ENCODE measurements around the gene LPIN3.

The LPIN3 gene

DNA sequence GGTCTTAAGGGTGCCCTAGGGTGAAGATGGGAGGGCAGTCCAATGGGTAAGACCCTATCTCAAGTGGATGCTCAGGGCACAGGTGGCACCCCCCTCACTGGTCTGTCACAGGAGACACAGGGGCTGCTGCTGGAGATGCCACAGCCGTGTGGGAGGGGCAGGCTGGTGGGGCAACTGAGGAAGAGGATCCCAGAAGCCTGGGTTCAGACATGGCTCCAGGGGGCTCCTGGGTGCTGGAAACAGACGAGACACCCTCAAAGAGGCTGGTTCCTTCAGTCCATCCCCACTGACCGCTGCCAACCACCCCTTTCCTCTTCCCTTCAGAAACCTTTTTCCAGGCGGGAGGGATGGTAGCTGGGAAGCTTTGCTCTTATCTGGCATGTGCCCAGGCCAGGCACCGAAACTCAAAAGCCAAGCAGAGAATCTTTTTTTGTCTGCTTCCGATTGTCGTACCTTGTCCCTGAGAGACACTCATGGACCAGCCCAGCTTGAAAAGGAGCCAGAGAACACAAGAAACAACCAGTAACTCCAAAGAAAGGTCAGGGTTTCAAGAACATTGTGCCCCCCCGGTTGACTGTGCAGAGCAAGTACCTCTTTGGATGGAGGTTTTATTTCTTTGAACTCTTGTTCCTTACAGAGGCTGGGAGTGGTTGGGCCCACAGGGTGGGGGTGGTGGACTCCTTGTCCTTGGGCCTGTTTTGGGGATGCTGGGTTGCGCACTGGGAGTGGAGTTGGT, 54.5 kb downstream of the LPIN3 start:
- DNase-seq: no peak

DNA sequence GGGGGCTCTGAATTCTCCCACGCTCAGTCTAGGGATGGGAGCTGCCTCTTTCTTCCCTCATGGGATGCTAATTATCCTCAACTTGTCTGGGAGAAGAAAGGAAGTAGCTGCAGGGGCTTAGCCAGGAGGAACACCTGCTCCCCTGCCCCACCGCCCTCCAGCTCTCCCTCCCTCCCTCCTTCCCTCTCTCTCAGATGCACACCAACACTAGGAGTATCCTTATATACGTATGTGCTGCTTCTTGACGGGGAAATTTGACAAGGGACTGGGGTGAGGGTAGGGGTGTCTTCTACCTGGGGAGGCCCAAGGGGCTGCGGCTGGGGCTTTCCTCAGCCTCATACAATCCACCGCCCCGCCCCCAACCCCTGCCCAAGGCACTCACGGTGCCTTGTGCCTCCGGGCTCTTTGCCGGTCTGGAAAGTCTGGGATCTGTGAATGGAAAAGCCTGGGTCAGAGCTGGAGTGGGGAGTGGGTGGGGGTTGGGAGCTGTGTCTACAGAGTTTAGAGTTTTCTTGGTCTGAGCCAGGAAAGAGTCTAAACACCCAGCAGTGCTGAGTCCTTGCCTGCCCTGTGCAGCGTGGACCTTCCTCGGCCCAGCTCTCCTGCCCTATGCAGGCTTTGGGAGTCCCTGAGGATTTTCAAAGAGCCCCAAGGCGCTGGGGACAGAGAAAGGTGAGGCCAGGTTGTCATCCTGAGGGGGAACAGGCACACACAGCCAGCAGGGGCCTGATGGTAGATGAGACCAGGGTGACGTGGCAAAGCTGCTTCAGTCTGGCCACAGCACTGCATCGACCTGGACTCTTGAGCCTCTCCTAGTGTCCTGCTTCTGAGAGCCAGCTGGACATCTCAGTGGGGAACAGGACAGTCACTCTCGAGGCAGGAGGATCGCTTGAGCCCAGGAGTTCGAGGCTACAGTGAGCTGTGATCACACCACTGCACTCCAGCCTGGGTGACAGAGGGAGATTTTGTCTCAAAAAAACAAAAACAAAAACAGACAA, 55.3 kb downstream of the LPIN3 start:
- DNase-seq: no peak

DNA sequence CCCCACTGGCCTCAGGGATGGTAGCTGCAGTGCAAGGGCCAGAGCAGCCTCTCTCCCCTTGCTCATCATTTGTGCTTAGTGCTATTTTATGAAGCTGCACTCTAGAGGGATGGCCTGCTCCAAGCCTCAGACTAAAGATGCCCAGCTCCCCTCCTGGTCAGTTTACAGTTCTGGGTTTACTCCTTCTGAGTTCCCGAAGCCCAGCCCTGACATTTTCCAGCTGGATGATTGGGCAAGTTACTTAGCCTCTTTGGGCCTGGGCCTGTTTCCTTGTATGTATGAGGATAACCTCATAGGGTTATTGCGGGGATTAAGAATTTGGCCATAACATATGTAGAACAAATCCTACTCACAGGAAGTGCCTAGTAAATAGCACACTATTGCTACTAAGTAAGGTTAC, 57.8 kb downstream of the LPIN3 start:
- DNase-seq: no peak

DNA sequence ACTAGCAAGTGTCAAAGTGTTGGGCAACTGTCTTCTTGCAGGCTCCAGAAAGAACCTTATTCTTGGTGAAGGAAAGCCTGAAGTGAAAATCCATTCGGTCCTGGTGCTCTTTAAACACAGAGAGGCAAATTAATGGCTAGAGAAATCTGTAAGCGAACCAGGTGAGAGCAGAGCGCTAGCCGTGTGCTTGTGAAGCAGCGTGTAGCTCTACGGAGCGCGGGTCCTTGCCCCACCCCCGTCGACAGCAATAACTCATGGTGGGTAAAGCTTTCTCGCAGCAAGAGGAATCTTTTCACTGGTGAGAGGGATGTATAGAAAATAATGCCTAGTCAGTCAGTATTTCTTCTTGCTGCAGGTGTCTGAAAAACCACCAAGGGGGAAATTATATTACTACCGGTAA, 63.0 kb downstream of the LPIN3 start:
- DNase-seq: no peak

DNA sequence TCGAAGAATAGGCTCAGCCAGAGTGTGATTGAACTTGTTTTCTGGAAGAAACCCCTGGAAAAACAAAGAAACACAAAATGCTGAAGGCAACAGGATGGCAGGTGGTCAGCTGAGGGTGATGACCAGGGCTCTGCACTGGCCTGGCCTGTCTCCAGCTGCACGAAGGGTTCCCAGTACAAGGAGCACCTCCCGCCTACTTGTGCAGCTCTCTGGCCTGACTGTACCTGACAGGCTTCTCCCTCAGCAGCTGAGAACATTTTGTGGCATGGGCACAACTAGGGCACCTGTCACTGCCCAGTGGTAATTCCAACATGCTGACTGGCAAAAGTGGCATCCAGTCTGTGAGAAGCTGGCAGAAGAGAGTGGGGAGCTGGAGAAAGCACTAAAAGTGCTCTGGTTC, 64.8 kb downstream of the LPIN3 start:
- DNase-seq: no peak

DNA sequence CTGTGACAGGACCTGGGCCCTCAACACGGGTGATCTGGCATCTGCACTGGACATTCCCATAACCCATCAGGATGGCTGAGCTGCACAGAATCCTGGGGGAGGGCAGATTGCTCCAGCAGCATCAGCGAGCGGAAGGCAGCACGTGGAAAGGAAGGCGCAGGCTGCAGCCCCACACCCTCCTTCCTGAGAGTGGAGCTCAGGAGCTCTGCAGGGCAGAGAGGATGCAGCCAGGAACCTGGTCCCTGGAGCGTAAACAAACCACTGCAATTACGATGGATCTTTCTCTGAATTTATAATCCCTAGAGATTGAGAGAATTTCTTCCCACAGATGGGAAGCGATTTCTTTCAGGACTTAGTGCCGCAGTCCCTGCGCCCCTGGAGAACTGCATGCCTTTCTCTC, 65.7 kb downstream of the LPIN3 start:
- no peak for DNase-seq

DNA sequence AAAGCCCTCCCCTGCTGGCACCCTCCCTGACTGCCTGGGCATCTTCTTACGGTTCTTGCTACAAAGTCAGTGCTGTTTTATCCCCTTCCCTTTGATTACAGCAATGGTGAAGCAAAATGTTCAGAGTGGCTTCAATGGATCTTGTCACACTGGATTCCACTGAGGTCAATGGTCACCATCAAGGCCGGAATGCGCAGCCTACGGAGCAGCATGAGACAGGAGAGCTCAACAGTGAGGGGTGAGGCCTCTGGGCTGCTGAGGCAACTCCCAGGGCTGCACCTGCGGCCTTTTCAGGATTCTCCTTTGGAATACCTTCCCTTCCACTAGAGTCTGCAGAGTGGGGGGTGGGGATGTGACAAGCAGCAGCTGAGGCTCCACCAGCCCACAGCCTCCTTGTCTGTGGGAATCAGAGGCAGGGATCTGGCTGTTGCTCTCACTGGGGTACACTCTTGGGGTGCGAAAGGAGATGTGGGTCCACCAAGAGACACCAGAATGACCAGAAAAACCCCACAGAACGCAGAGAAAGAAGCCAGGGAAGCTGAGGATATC, 66.3 kb downstream of the LPIN3 start:
- DNase-seq: no peak

DNA sequence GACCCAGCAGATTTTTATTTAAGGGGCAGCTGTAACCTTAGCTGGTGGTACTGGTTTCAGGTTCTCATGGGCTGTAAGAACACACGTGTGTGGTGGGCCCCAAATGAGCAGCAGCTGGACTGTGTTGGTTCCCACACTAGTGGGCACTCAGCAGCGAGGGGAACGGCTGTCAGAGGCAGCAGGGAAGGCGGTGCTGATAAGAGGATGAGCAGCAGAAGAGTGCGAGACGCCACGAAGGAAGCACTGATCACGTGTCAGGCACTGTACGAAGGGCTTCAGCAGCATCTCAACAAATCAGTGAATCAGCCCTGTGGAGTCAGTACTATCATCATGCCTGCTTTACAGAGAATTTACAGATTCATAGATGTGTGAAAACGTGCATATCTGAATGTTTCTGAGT, 67.0 kb downstream of the LPIN3 start:
- DNase-seq: peak; percentile 88

DNA sequence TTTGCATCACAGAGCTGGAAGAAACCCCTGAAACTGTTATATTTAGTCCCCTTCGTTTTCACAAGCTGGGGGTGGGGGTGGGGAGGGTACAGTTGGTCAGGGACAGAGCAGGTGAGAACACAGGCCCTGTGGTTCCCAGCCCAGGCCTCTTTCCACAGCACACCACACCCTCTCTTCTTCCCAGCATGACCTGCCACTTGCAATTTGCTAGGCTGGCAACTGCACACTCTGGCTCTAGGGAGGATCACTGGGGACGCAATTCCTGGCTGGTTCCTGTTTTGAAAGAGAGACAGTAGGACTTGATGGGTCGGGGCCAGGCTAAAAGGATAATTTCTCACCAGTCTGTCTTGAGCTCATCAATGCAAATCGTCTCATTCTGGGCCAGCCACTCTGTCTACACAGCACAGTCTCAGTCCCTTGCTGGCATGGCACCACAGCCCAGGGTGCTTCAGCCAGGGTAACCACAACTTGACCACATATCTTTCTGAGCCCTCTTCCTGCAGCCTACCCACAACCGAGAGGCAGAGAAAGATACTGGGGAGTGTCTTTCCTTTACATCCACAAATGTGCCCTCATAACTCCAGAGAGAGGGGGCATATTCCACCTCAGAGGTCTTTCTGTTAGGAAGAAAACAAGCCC, 67.7 kb downstream of the LPIN3 start:
- peak; percentile 96 for DNase-seq

DNA sequence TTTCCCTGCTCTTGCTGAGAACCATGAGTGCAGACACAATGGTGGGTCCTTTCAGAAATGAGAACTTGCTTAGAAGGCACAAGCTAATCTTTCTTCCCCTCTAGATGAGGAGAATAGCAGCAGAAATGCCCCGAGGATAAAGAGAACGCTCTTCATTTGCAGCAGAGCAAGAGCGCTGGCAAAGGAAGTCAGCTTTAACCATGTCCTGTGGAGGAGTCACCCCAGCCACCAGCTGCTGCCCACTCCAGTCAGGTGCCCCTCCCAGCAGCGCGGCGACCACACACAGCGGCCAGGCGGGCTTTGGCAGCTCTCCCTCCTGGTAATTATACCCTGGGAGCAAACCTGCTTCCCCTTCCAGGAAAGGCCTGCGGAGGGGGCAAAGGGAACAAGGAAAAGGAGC, 68.4 kb downstream of the LPIN3 start:
- DNase-seq: peak; percentile 67
